SH-SY5Y (cell line): Measurements from ENCODE around the gene GCNT1.

Experiments used
- GATA2 ChIP-seq: IDR thresholded peaks from 2 replicates; pipeline ENCODE4 v1.6.1; 2011; ENCODE audit warnings: mild to moderate bottlenecking, low read depth, low read length
- GATA3 ChIP-seq: IDR thresholded peaks from 2 replicates; pipeline ENCODE4 v1.6.1; 2011; ENCODE audit warnings: low read depth, mild to moderate bottlenecking, low read length, moderate library complexity

Gene GCNT1

GRCh38 chr9:76458903-76459693, at the start of gene GCNT1:
TSS of gene GCNT1 (plus strand) at chr9:76459182. CDS start at chr9:76502382, 43,200 bp downstream.
- no peak for TF ChIP-seq GATA2
- no peak for TF ChIP-seq GATA3

GRCh38 chr9:76412638-76413037, 46.3 kb upstream of the GCNT1 start:
- TF ChIP-seq GATA2 = no peak
- TF ChIP-seq GATA3 = no peak

- no peak for TF ChIP-seq GATA2
- TF ChIP-seq GATA3 = no peak
Observed at GRCh38 chr9:76413658-76414057, 45.3 kb upstream of the GCNT1 start.

- no peak for TF ChIP-seq GATA2
- no peak for TF ChIP-seq GATA3
Observed at GRCh38 chr9:76414661-76415060, 44.3 kb upstream of the GCNT1 start.

DNA sequence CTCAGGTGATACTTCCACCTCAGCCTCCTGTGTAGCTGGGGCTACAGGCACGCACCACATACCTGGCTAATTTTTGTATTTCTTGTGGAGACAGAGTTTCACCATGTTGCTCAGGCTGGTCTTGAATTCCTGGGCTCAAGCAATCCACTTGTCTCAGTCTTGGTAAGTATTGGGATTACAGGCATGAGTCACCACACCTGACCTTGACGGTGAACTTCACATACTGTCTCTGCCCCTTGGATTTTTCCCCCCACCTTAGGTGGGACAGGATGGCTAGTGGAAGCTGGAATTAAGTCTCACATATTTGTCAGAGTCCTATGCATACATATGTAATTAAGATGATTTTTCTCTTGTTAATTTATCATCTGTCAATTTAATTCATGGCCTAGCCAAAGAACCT, 43.8 kb upstream of the GCNT1 start:
- TF ChIP-seq GATA2 = no peak
- no peak for TF ChIP-seq GATA3

DNA sequence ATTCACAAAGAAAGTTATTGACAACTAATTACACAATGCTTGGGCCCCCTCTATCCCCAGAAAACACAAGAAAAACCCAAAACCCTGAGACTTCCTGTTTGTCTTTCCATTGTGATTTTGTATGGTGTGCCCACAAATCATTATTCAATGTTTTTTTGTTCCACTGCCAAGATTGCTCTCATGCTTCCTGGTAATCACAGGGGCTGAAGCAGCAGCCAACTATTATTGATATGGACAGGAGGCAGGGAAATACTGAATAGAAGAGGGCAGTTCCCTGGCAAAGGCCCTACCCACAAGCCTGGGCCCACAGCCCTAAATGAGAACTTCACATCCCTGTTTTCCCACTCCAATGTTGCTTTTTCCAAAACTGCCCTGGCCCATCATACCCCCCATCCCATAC, 43.3 kb upstream of the GCNT1 start:
- TF ChIP-seq GATA2 = no peak
- no peak for TF ChIP-seq GATA3

DNA sequence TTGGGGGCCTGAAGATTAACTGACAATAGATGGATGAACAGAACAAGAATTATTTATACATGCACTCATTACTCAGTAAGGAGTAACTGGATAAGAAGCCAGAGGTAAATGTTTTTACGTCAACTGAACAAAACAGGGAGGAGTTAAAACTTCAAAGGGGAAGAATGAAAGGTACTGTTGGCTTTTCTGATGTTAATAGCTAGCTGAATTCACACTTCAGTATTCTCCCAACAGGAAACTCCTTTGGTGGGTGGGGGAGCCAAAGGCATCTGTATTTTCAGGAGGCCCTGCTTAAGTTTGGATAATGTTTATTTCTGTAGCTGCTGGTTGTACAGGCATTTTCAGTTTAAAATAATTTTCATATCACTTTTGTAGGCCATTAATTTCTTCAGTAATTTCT, 41.6 kb upstream of the GCNT1 start:
- TF ChIP-seq GATA3 (no peak), GATA2 (no peak)

DNA sequence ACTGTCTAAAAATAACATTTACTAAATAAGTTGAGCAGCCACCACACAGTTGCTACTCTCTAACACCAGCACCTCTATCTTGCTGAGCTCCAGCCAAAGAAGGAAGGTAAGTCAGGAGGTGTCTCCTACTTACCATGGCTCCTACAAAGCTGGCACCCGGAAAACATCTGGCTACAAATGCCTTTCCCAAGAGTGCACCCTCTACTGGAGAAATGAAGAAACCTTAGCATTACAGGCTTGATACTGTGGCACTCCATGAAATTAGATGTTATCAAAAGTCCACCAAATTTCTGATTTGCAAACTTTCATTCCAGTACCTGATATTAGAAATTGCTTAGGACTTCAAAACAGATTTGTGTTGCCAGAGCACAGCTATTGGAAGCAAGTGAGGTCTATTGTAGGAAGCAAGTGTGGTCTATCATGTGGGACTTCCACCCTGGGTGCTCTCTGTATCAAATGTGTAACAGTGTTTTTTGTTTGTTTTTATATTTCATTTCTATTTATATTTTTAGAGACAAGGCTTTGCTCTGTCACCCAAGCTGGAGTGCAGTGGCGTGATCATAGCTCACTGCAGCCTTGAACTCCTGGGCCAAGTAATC, 39.1 kb upstream of the GCNT1 start:
- no peak for TF ChIP-seq GATA3
- TF ChIP-seq GATA2 = no peak

DNA sequence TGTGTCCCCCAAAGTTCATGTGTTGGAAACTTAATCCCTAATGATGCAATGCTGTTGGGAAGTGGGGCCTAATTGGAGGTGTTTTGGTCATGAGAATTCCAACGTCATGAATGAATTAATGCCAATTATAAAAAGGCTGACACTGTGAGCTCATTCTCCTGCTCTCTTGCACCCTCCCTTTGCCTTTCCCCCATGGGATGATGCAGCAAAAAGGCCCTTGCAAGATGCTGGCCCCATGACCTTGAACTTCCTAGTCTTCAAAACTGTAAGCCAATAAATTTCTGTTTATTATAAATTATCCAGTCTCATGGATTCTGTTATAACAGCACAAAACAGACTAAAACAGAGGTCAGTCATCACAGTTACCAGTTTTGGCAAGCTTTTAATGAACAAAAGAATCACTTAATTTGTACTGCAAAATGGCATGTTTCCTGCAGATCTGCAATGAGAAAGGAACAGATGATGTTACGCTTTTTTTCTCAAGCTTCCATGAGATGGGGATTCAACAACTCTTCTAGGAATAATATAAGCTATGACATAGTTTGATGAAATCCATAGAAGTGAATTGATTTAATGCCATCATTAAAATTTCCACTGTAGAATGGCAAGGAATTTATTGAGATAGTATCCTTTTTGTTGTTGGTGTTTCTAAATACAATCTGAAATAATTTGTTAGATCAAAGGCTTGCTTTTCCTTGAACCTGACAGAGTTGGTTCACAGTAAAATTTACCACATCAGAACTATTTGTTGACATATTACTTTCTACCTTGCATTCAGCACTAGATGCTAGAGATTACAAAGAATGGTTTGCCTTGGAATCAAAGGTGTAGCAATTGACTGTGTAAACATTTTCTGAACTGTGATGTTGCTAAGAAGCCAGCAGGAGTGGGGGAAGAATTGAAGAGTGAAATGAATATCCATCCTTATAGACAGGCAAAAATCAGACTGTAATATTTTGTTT, 35.5 kb upstream of the GCNT1 start:
- TF ChIP-seq GATA3 = no peak
- no peak for TF ChIP-seq GATA2

DNA sequence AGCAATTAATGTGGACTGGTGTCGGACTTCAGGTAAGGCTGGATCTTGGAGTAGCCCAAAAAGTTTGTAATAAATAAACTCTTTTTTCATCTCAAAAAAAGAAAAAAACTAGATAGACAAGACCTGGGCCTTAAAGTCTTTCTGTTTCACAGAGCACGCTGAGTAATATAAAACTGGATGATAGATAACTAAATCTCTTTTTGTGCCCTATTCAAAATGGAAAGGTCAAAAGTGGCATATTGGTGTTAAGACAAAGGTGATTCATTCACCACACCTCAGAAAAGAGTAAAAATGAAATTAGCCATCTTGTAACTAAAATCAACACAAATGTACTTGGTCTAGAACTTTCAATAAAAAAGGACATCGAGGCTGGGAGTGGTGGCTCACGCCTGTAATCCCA, 34.5 kb upstream of the GCNT1 start:
- TF ChIP-seq GATA3 = no peak
- TF ChIP-seq GATA2 = no peak

GRCh38 chr9:76425677-76426453, 33.1 kb upstream of the GCNT1 start:
- TF ChIP-seq GATA2 = no peak
- TF ChIP-seq GATA3 = no peak

DNA sequence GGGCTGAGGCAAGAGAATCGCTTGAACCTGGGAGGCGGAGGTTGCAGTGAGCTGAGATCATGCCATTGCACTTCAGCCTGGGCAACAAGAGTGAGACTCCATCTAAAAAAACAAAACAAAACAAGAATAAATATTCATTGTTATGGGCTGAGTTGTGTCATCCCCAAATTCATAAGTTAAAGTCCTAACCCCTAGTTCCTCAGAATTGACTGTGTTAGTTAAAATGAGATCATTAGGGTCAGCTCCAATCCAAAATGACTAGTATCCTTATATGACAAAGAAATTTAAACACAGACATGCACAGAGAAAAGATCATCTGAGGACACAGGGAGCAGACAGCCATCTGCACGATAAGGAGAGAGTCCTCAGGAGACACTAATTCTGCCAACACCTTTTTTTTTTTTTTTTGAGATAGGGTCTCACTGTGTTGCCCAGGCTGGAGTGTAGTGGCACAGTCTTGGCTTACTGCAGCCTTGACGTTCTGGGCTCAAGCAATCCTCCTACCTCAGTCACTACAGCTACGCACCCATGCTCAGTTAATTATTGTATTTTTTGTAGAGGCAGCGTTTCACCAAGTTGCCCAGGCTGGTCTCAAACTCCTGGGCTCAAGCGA, 32.1 kb upstream of the GCNT1 start:
- TF ChIP-seq GATA3 (no peak), GATA2 (no peak)

- TF ChIP-seq GATA2 = no peak
- TF ChIP-seq GATA3 = no peak
Observed at GRCh38 chr9:76431601-76432000, 27.4 kb upstream of the GCNT1 start.
